Fibroblast of skin of right quadriceps (primary cell): ENCODE data around the gene TUBAL3.

ENCODE experiments used
- DNase-seq: peaks from one replicate; pipeline ENCODE4 v3.0.0-alpha.2; 2013

The TUBAL3 gene

GRCh38 chr10:5373891-5374611, 30.6 kb downstream of the TUBAL3 start:
- no peak for DNase-seq

GRCh38 chr10:5373307-5373706, 31.3 kb downstream of the TUBAL3 start:
- no peak for DNase-seq

- DNase-seq: no peak
Measured at GRCh38 chr10:5370493-5371352, 33.9 kb downstream of the TUBAL3 start.

GRCh38 chr10:5369362-5370158, 35.1 kb downstream of the TUBAL3 start:
- no peak for DNase-seq

GRCh38 chr10:5365928-5366327, 38.7 kb downstream of the TUBAL3 start:
- no peak for DNase-seq

- no peak for DNase-seq
Measured at GRCh38 chr10:5364890-5365338, 39.7 kb downstream of the TUBAL3 start, which contains the start of gene UCN3. UCN3 (plus strand) TSS chr10:5364966; CDS start chr10:5373721, 8,755 bp downstream.

GRCh38 chr10:5364374-5364773, 40.3 kb downstream of the TUBAL3 start:
- DNase-seq: no peak

GRCh38 chr10:5362873-5363272, 41.8 kb downstream of the TUBAL3 start:
- no peak for DNase-seq

GRCh38 chr10:5361966-5362365, 42.7 kb downstream of the TUBAL3 start:
- DNase-seq: no peak

GRCh38 chr10:5360318-5360915, 44.2 kb downstream of the TUBAL3 start:
- no peak for DNase-seq

GRCh38 chr10:5356302-5356763, 48.3 kb downstream of the TUBAL3 start:
- no peak for DNase-seq

- DNase-seq: no peak
Measured at GRCh38 chr10:5355594-5356301, 48.9 kb downstream of the TUBAL3 start.

- DNase-seq: no peak
Measured at GRCh38 chr10:5354068-5354467, 50.6 kb downstream of the TUBAL3 start.

- DNase-seq: no peak
Measured at GRCh38 chr10:5349362-5349761, 55.3 kb downstream of the TUBAL3 start.

- no peak for DNase-seq
Measured at GRCh38 chr10:5346881-5347280, 57.7 kb downstream of the TUBAL3 start.

- DNase-seq: no peak
Measured at GRCh38 chr10:5344746-5345145, 59.9 kb downstream of the TUBAL3 start.

- DNase-seq: no peak
Measured at GRCh38 chr10:5343979-5344378, 60.6 kb downstream of the TUBAL3 start.

- DNase-seq: no peak
Measured at GRCh38 chr10:5343561-5343960, 61.1 kb downstream of the TUBAL3 start.
